ENCODE measurements around the gene SSX7. TPM values are rescaled to one million over a fixed set of nuclear protein-coding genes. Genes with fewer than 3 reads are reported as not detected.
"Not testable (repeated sequence)": the region's sequence is repeated elsewhere in the genome, so short reads cannot be mapped to it uniquely, and the experiment has no call there.

SSX7 gene
- not detected for polyA plus RNA-seq

DNA sequence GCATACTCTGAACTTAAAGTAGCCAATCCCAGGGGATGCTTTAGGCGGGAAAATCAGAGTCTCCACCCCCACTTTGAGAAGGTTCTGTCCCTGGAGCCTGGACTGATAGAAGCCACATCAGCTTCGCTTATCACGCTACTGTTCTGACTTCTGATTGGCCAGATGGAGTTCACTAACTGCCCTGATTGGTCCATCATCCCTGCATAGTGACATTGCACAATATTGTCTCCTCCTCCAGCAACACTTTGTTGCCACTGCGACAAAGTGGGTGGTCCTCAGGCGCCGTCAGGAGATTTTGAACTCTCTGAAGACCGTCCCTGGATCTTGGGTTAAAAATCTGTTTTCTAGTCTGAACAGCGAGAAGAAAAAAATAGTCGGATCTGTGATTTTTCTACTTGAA is at the start of gene SSX7:
Gene SSX7, minus strand, starts transcription at position 101 of the 400 bp plus-strand sequence. CDS start 1,428 bp downstream, outside the sequence.
- not testable (repeated sequence) for H3K36me3 Mint-ChIP-seq, H3K4me3 Mint-ChIP-seq, H3K9me3 Mint-ChIP-seq, H3K27me3 Mint-ChIP-seq, H3K4me1 Mint-ChIP-seq
- peak within 1 kb of the TSS in 1 of 3 donors; percentile 46 for H3K27ac Mint-ChIP-seq

GRCh38 chrX:52692034-52692433 is 37.3 kb upstream of the SSX7 start:
- H3K4me3 Mint-ChIP-seq, H3K36me3 Mint-ChIP-seq, H3K27me3 Mint-ChIP-seq, H3K4me1 Mint-ChIP-seq, H3K9me3 Mint-ChIP-seq, H3K27ac Mint-ChIP-seq: not testable (repeated sequence)

DNA sequence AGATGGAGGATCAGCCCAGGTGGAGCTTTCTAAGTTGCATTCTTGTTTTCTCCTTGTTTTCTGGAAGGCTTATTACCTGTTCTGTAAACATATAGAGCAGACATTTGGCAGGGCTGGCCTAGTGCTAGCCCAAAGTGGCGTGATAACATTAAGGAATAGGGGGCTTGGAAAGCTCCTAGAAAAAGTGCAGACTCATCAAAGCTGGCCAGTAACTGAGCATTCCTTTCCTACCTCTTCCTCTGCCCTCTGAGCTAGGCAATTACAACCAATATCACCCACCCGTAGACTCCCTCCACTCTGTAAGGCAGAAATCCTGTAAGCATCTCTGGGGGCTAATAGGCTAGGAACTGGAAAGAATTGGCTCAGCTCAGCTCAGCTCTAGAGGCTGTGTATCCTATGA is 7.5 kb upstream of the SSX7 start:
- not testable (repeated sequence) for H3K36me3 Mint-ChIP-seq, H3K4me1 Mint-ChIP-seq, H3K27ac Mint-ChIP-seq, H3K27me3 Mint-ChIP-seq, H3K9me3 Mint-ChIP-seq, H3K4me3 Mint-ChIP-seq

DNA sequence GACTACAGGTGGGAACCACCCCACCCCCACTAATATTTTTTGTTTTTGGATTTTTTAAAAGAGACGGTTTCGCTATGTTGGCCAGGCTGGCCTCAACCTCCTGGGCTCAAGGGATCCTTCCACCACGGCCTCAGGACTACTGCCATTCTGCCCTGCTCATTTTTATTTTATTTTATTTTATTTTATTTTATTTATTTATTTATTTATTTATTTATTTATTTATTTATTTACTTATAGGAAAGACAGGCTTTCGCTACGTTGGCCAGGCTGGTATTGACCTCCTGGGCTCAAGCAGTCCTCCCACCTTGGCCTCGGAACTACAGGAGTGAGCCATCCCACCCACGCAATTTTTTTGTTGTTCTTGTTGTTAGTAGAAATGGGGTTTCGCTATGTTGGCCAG is 775 bp upstream of the SSX7 start:
- H3K4me1 Mint-ChIP-seq, H3K4me3 Mint-ChIP-seq, H3K27me3 Mint-ChIP-seq: not testable (repeated sequence)

DNA sequence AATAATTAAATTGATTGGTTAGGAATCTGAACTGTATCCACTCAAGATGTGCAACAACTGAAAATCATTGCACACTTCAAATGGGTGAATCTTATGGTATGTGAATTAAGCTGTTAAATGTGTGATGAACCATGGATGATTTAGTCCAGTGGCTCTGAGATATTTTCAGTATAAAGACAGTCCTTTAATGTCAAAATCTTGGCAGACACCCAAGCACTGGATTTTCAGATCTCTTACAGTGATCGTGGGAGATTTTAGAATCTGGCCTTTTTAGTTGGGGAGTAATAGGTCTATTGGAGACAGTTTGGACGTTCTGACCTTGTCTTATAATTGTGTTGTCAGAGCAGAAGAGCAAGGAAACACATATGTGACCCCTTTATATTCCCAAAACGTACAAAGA is 4.0 kb downstream of the SSX7 start:
- not testable (repeated sequence) for H3K27me3 Mint-ChIP-seq, H3K9me3 Mint-ChIP-seq, H3K36me3 Mint-ChIP-seq, H3K27ac Mint-ChIP-seq, H3K4me3 Mint-ChIP-seq, H3K4me1 Mint-ChIP-seq

More for the DNA sequence above, 775 bp upstream of the SSX7 start:
- not testable (repeated sequence) for H3K9me3 Mint-ChIP-seq, H3K27ac Mint-ChIP-seq, H3K36me3 Mint-ChIP-seq

DNA sequence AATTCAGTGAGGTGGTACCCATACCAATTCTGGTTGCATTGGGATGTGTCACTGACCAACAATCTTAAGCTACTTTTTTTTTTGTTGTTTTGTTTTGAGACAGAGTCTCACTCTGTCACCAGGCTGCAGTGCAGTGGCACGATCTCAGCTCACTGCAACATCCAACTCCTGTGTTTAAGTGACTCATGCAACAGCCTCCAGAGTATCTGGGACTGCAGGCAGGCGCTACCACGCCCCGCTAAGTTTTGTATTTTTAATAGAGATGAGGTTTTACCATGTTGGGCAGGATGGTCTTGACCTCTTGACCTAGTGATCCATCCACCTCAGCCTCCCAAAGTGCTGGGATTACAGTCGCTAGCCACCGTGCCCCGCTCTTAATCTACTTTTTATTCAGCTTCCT is 5.7 kb downstream of the SSX7 start:
- not testable (repeated sequence) for H3K4me1 Mint-ChIP-seq, H3K4me3 Mint-ChIP-seq, H3K9me3 Mint-ChIP-seq, H3K27me3 Mint-ChIP-seq, H3K36me3 Mint-ChIP-seq, H3K27ac Mint-ChIP-seq

GRCh38 chrX:52628483-52628882 is 26.2 kb downstream of the SSX7 start:
- H3K36me3 Mint-ChIP-seq, H3K4me1 Mint-ChIP-seq, H3K27me3 Mint-ChIP-seq, H3K9me3 Mint-ChIP-seq, H3K4me3 Mint-ChIP-seq, H3K27ac Mint-ChIP-seq: not testable (repeated sequence)

GRCh38 chrX:52620661-52621060 is 34.0 kb downstream of the SSX7 start:
- not testable (repeated sequence) for H3K27ac Mint-ChIP-seq, H3K4me1 Mint-ChIP-seq, H3K9me3 Mint-ChIP-seq, H3K36me3 Mint-ChIP-seq, H3K4me3 Mint-ChIP-seq, H3K27me3 Mint-ChIP-seq

- no peaks in the 10 kb centered on the region for H3K36me3 Mint-ChIP-seq
- H3K4me1 Mint-ChIP-seq = no peaks in the 10 kb centered on the region
Measured at GRCh38 chrX:52608961-52609360, 45.7 kb downstream of the SSX7 start.

GRCh38 chrX:52603151-52603550 is 51.5 kb downstream of the SSX7 start:
- H3K27me3 Mint-ChIP-seq, H3K4me3 Mint-ChIP-seq, H3K4me1 Mint-ChIP-seq, H3K27ac Mint-ChIP-seq, H3K36me3 Mint-ChIP-seq, H3K9me3 Mint-ChIP-seq: not testable (repeated sequence)

More at GRCh38 chrX:52608961-52609360, 45.7 kb downstream of the SSX7 start:
- H3K4me3 Mint-ChIP-seq = no peak overlapping the region
- peaks cover 3% of the 10 kb centered on the region for H3K27me3 Mint-ChIP-seq
- no peaks in the 10 kb centered on the region for H3K9me3 Mint-ChIP-seq
- peak overlapping the region in 1 of 3 donors; percentile 34 for H3K27ac Mint-ChIP-seq

- Mint-ChIP-seq H3K4me1 (peaks cover 0 to 2% (median 0%) of the 10 kb centered on the region in 3 donors), H3K36me3 (no peaks in the 10 kb centered on the region), H3K4me3 (no peak overlapping the region), H3K27ac (no peak overlapping the region), H3K27me3 (peaks cover 9% of the 10 kb centered on the region), H3K9me3 (no peaks in the 10 kb centered on the region)
Measured at GRCh38 chrX:52598886-52599285, 55.8 kb downstream of the SSX7 start.

- H3K27me3 Mint-ChIP-seq = peaks cover 9% of the 10 kb centered on the region
- H3K27ac Mint-ChIP-seq = peak overlapping the region in 1 of 3 donors; percentile 3
- no peak overlapping the region for H3K4me3 Mint-ChIP-seq
- H3K36me3 Mint-ChIP-seq = no peaks in the 10 kb centered on the region
- H3K4me1 Mint-ChIP-seq = no peaks in the 10 kb centered on the region
- H3K9me3 Mint-ChIP-seq = no peaks in the 10 kb centered on the region
Measured at GRCh38 chrX:52594658-52595057, 60.0 kb downstream of the SSX7 start.

Other genes starting within 250 kb of the SSX7 start
- not detected for gene XAGE1A, start 159.1 kb downstream of the SSX7 start, polyA plus RNA-seq
- not detected for gene XAGE1B, start 137.8 kb downstream of the SSX7 start, polyA plus RNA-seq
- gene SSX2, start 52.3 kb upstream of the SSX7 start, polyA plus RNA-seq = not detected
- not detected for gene SSX2B, start 96.4 kb upstream of the SSX7 start, polyA plus RNA-seq
- gene SPANXN5, start 142.5 kb upstream of the SSX7 start, polyA plus RNA-seq = not detected
- not detected for gene XAGE5, start 156.4 kb upstream of the SSX7 start, polyA plus RNA-seq
- gene XAGE3, start 213.2 kb upstream of the SSX7 start, polyA plus RNA-seq = not detected
- 7.4 TPM for gene FAM156B, start 242.4 kb upstream of the SSX7 start, polyA plus RNA-seq

Measured in IgD-negative memory B cell (primary cell).